H1 (cell line): ENCODE results near the gene CYP17A1. TPM values are rescaled to one million over a fixed set of nuclear protein-coding genes. Genes with fewer than 3 reads are reported as not detected.
"Not testable (repeated sequence)": the region's sequence is repeated elsewhere in the genome, so short reads cannot be mapped to it uniquely, and the experiment has no call there.

Experiments
- CTCF ChIA-PET: fragments of 300-600 bp; sonication (Branson Sonifier 250); formaldehyde crosslinking; loops from one replicate; lab custom pipeline; 2021; ENCODE audit not compliant: partially characterized antibody; lab: Charles Lee
- POLR2A ChIA-PET: fragments of 300-600 bp; sonication (Branson Sonifier 250); formaldehyde crosslinking; loops from one replicate; lab custom pipeline; 2021; ENCODE audit warnings: inconsistent platforms; ENCODE audit not compliant: partially characterized antibody; lab: Charles Lee
- DNase-seq, 2 experiments: peaks; one replicate each; pipeline versions ENCODE4 v3.0.0 to v3.0.0-alpha.2; 2010 to 2022; ENCODE audit warnings: low spot score in 2 of 2, low read depth in 1 of 2, mixed read lengths in 1 of 2
- FAIRE-seq: peaks from 2 replicates; lab custom pipeline; 2011; peaks lifted over from hg19 to GRCh38; lab: Jason Lieb, UNC
- H2AFZ ChIP-seq: 2 replicates; pipeline ENCODE4 v1.8.1; 2012; ENCODE audit warnings: low read length, inconsistent platforms
- H2AK5ac ChIP-seq: 2 replicates; pipeline ENCODE4 v1.6.1; 2013; ENCODE audit warnings: low read depth, low read length
- H2BK120ac ChIP-seq: replicated peaks from 2 replicates; pipeline ENCODE3; 2013; ENCODE audit warnings: low read depth, low read length, inconsistent platforms
- H2BK12ac ChIP-seq: 2 replicates; pipeline ENCODE4 v1.6.1; 2013; ENCODE audit warnings: low read depth, low read length
- H2BK15ac ChIP-seq: 2 replicates; pipeline ENCODE4 v1.6.1; 2013; ENCODE audit warnings: low read length
- H2BK20ac ChIP-seq: 2 replicates; pipeline ENCODE4 v1.6.1; 2013; ENCODE audit warnings: low read length
- H2BK5ac ChIP-seq: 2 replicates; pipeline ENCODE4 v1.6.1; 2013; ENCODE audit warnings: low read depth, low read length
- H3K14ac ChIP-seq: 2 replicates; pipeline ENCODE4 v1.6.1; 2013; ENCODE audit warnings: inconsistent platforms; ENCODE audit not compliant: insufficient read length
- H3K18ac ChIP-seq: 2 replicates; pipeline ENCODE4 v1.6.1; 2013; ENCODE audit warnings: low read length; ENCODE audit errors: extremely low read depth
- H3K23ac ChIP-seq: 2 replicates; pipeline ENCODE4 v1.6.1; 2013; ENCODE audit warnings: inconsistent platforms; ENCODE audit not compliant: insufficient read length
- H3K23me2 ChIP-seq: 2 replicates; pipeline ENCODE4 v1.6.1; 2013; ENCODE audit warnings: low read depth, low read length
- H3K27ac ChIP-seq: 2 replicates; pipeline ENCODE4 v1.6.1; 2011; ENCODE audit warnings: low read depth, low read length, inconsistent platforms
- H3K27me3 ChIP-seq, 4 experiments: replicated peaks in 1 of 4; 1 replicate in 1 of 4; 2 replicates in 3 of 4; pipeline versions ENCODE4 v1.6.1 to v1.8.1; 2011 to 2013; ENCODE audit warnings: low read length in 3 of 4, mild to moderate bottlenecking in 3 of 4, inconsistent platforms in 2 of 4, mixed read lengths in 2 of 4, moderate library complexity in 1 of 4; ENCODE audit not compliant: control insufficient read depth in 3 of 4, insufficient read depth in 3 of 4; ENCODE audit errors: extremely low read depth in 1 of 4
- H3K36me3 ChIP-seq, 4 experiments: 2 replicates each; pipeline versions ENCODE4 v1.6.1 to v1.8.1; 2011 to 2013; ENCODE audit warnings: mild to moderate bottlenecking in 4 of 4, low read length in 3 of 4, moderate library complexity in 2 of 4, control low read depth in 1 of 4, inconsistent platforms in 1 of 4; ENCODE audit not compliant: insufficient read depth in 4 of 4, control insufficient read depth in 2 of 4
- H3K4ac ChIP-seq: replicated peaks from 2 replicates; pipeline ENCODE3; 2013; ENCODE audit warnings: low read length, low read depth, mixed read lengths, inconsistent platforms; ENCODE audit not compliant: insufficient read length
- H3K4me1 ChIP-seq, 4 experiments: replicated peaks in 1 of 4; 1 replicate in 1 of 4; 2 replicates in 3 of 4; pipeline versions ENCODE4 v1.6.1 to v1.8.1; 2011 to 2013; ENCODE audit warnings: low read length in 3 of 4, inconsistent platforms in 2 of 4, mixed read lengths in 1 of 4; ENCODE audit not compliant: insufficient read depth in 4 of 4, control insufficient read depth in 3 of 4
- H3K4me2 ChIP-seq, 2 experiments: 2 replicates each; pipeline versions ENCODE4 v1.6.1 to v1.8.1; 2011 to 2013; ENCODE audit warnings: low read depth in 2 of 2, low read length in 2 of 2, control low read depth in 1 of 2, inconsistent platforms in 1 of 2, mild to moderate bottlenecking in 1 of 2; ENCODE audit not compliant: insufficient read depth in 1 of 2
- H3K4me3 ChIP-seq, 4 experiments: fragments of 200-600, 300-600 bp in 1 of 4; sonication (generic), shearing (Covaris generic), sonication (Bioruptor Twin) in 1 of 4; 2 replicates each; pipeline versions ENCODE4 v1.5.1 to v1.8.1; 2011 to 2016; ENCODE audit warnings: low read length in 4 of 4, low read depth in 3 of 4, control low read depth in 2 of 4, inconsistent platforms in 2 of 4, mild to moderate bottlenecking in 2 of 4, mixed read lengths in 1 of 4, moderate library complexity in 1 of 4; ENCODE audit not compliant: insufficient read depth in 2 of 4; ENCODE audit errors: extremely low read depth in 1 of 4
- H3K56ac ChIP-seq: replicated peaks from 2 replicates; pipeline ENCODE3; 2013; ENCODE audit warnings: low read depth, mild to moderate bottlenecking, mixed read lengths, low read length, inconsistent platforms; ENCODE audit not compliant: insufficient read length
- H3K79me1 ChIP-seq: 2 replicates; pipeline ENCODE4 v1.6.1; 2013; ENCODE audit warnings: low read depth, low read length, control low read depth
- H3K79me2 ChIP-seq, 2 experiments: 2 replicates each; pipeline versions ENCODE4 v1.6.1 to v1.8.1; 2012 to 2013; ENCODE audit warnings: low read length in 2 of 2, mild to moderate bottlenecking in 2 of 2, inconsistent platforms in 1 of 2; ENCODE audit not compliant: insufficient read depth in 2 of 2, control insufficient read depth in 1 of 2
- H3K9ac ChIP-seq, 4 experiments: replicated peaks in 1 of 4; 1 replicate in 1 of 4; 2 replicates in 3 of 4; pipeline versions ENCODE4 v1.6.1 to v1.8.1; 2011 to 2013; ENCODE audit warnings: low read depth in 3 of 4, low read length in 3 of 4, control low read depth in 2 of 4, mild to moderate bottlenecking in 2 of 4, moderate library complexity in 2 of 4, inconsistent platforms in 1 of 4; ENCODE audit errors: extremely low read depth in 1 of 4
- H3K9me3 ChIP-seq, 2 experiments: 2 replicates each; pipeline versions ENCODE4 v1.6.1 to v1.8.1; 2012 to 2013; ENCODE audit warnings: mild to moderate bottlenecking in 2 of 2, moderate library complexity in 2 of 2, control low read depth in 1 of 2, inconsistent platforms in 1 of 2, low read depth in 1 of 2, low read length in 1 of 2, mixed read lengths in 1 of 2; ENCODE audit not compliant: insufficient read depth in 2 of 2
- H4K20me1 ChIP-seq, 2 experiments: replicated peaks in 1 of 2; 2 replicates each; pipeline versions ENCODE3 to v1.8.1; 2011 to 2013; ENCODE audit warnings: inconsistent platforms in 2 of 2, low read length in 2 of 2, mild to moderate bottlenecking in 1 of 2; ENCODE audit not compliant: insufficient read depth in 2 of 2, control insufficient read depth in 1 of 2
- H4K5ac ChIP-seq: 2 replicates; pipeline ENCODE4 v1.6.1; 2013; ENCODE audit warnings: low read length, low read depth, mixed read lengths, inconsistent platforms; ENCODE audit not compliant: insufficient read length
- H4K8ac ChIP-seq: 2 replicates; pipeline ENCODE4 v1.8.0; 2013; ENCODE audit warnings: mild to moderate bottlenecking, moderate library complexity, low read length, inconsistent platforms; ENCODE audit not compliant: insufficient read depth; ENCODE audit errors: extremely low read depth
- H4K91ac ChIP-seq: replicated peaks from 2 replicates; pipeline ENCODE3; 2013; ENCODE audit warnings: low read length, mixed read lengths, inconsistent platforms; ENCODE audit not compliant: insufficient read length
- WGBS, 2 experiments: shearing (Covaris generic) in 1 of 2; methylation state at CpG; one replicate each; pipeline versions ENCODE4 v1.1.6 to v1.1.7; 2013 to 2015; ENCODE audit warnings: low lambda C conversion rate in 2 of 2, mixed read lengths in 2 of 2, inconsistent platforms in 1 of 2, low coverage in 1 of 2, missing lambda C conversion rate in 1 of 2; ENCODE audit not compliant: insufficient replicate concordance in 2 of 2, insufficient coverage in 1 of 2, insufficient read length in 1 of 2; ENCODE audit errors: extremely low coverage in 1 of 2, missing lambda C conversion rate in 1 of 2; 5-methylcytosine and 5-hydroxymethylcytosine counted together
- polyA plus RNA-seq, 7 experiments: library from polyadenylated mRNA; depleted of rRNA in 3 of 7; stranded (reverse) in 5 of 7; unstranded in 2 of 7; fragments of >200 nt in 5 of 7; fragments of 200-250 nt in 2 of 7; gene quantifications; 1 replicate in 5 of 7; 2 replicates in 1 of 7; 4 replicates in 1 of 7; pipeline versions ENCODE4 v1.2.1 to v1.2.3, GENCODE V29; 2011 to 2013; ENCODE audit warnings: missing spikeins in 2 of 7, mixed read lengths in 2 of 7
- total RNA-seq: library from RNA; stranded (reverse); fragmentation: NEBNext Ultra II Directional; extraction: Animal tissue kit (Norgen Biotek cat#: 25700); gene quantifications from 2 replicates; pipeline ENCODE4 v1.2.1, GENCODE V29; 2021

Gene CYP17A1
- total and polyA plus RNA-seq, 2 of the 8 experiments (the other 6 are each of a cell fraction or from before 2014, with no cell fraction given), result not detected

- H3K23ac ChIP-seq, H3K27ac ChIP-seq, H3K4me1 ChIP-seq, H4K5ac ChIP-seq, H2BK5ac ChIP-seq, DNase-seq, H4K20me1 ChIP-seq, H2AK5ac ChIP-seq, H3K4me3 ChIP-seq, H3K27me3 ChIP-seq, H2AFZ ChIP-seq, H3K9ac ChIP-seq, H2BK120ac ChIP-seq, H3K14ac ChIP-seq, H3K18ac ChIP-seq, H2BK20ac ChIP-seq, H4K91ac ChIP-seq, H3K9me3 ChIP-seq, H3K36me3 ChIP-seq, H3K79me1 ChIP-seq, H4K8ac ChIP-seq, FAIRE-seq, H3K56ac ChIP-seq, H2BK12ac ChIP-seq, H3K23me2 ChIP-seq, H3K4me2 ChIP-seq, H3K4ac ChIP-seq, H3K79me2 ChIP-seq, H2BK15ac ChIP-seq: not testable (repeated sequence)
- WGBS, 2 experiments, result 93% methylated on average over 7 of the region's 7 CpGs; no CpG with 5 or more reads in 1 of the 2 experiments
- ChIA-PET POLR2A (interaction anchor here (1.2 to 1.9 kb wide), 2 partner anchors 17 to 51 kb away, joined by 3 to 5 read pairs; no protein-coding TSS in a partner anchor), CTCF (interaction anchor here (1.0 kb wide), 2 partner anchors 17 to 51 kb away, joined by 3 read pairs; no protein-coding TSS in a partner anchor)
Observed at GRCh38 chr10:102853237-102853636, 16.0 kb upstream of the CYP17A1 start.
